CD4-positive, alpha-beta T cell treated with Interleukin-12 subunit alpha and Interleukin-12 subunit beta, for 1 hour (primary cell): Measurements from ENCODE around the gene GINS3.

Experiments
- DNase-seq: peaks from one replicate; pipeline ENCODE4 v3.0.0-alpha.2; 2020

Gene GINS3

GRCh38 chr16:58392215-58393137 is at the start of gene GINS3:
GINS3 (plus strand) TSS chr16:58392471; CDS start chr16:58392602, 131 bp downstream.
- DNase-seq = peak; percentile 87

- DNase-seq = no peak
Observed at GRCh38 chr16:58343562-58343961, 48.7 kb upstream of the GINS3 start.

- no peak for DNase-seq
Observed at GRCh38 chr16:58345574-58346354, 46.5 kb upstream of the GINS3 start.

GRCh38 chr16:58346831-58347371 is 45.4 kb upstream of the GINS3 start:
- DNase-seq = no peak

- no peak for DNase-seq
Observed at GRCh38 chr16:58348986-58349385, 43.3 kb upstream of the GINS3 start.

- no peak for DNase-seq
Observed at GRCh38 chr16:58352690-58353089, 39.6 kb upstream of the GINS3 start.

- DNase-seq = no peak
Observed at GRCh38 chr16:58360041-58360634, 32.1 kb upstream of the GINS3 start.

GRCh38 chr16:58361726-58362125 is 30.5 kb upstream of the GINS3 start:
- DNase-seq = no peak

GRCh38 chr16:58363746-58364393 is 28.4 kb upstream of the GINS3 start:
- DNase-seq = no peak

GRCh38 chr16:58365623-58366022 is 26.6 kb upstream of the GINS3 start:
- no peak for DNase-seq

- no peak for DNase-seq
Observed at GRCh38 chr16:58366247-58367031, 25.8 kb upstream of the GINS3 start.

GRCh38 chr16:58367252-58367651 is 25.0 kb upstream of the GINS3 start:
- DNase-seq = no peak

GRCh38 chr16:58371841-58372240 is 20.4 kb upstream of the GINS3 start:
- DNase-seq = no peak

GRCh38 chr16:58375386-58375785 is 16.9 kb upstream of the GINS3 start:
- DNase-seq = no peak

GRCh38 chr16:58377932-58378331 is 14.3 kb upstream of the GINS3 start:
- DNase-seq = no peak

GRCh38 chr16:58378401-58378800 is 13.9 kb upstream of the GINS3 start:
- DNase-seq = no peak

- DNase-seq = no peak
Observed at GRCh38 chr16:58379736-58380135, 12.5 kb upstream of the GINS3 start.

- DNase-seq = no peak
Observed at GRCh38 chr16:58381661-58382060, 10.6 kb upstream of the GINS3 start.

GRCh38 chr16:58384437-58385055 is 7.7 kb upstream of the GINS3 start:
- no peak for DNase-seq

GRCh38 chr16:58385218-58385773 is 7.0 kb upstream of the GINS3 start:
- no peak for DNase-seq

- DNase-seq = no peak
Observed at GRCh38 chr16:58389724-58390123, 2.5 kb upstream of the GINS3 start.
